Heart right ventricle (tissue), 16 donors: ENCODE results near the gene SLC1A3. TPM values are rescaled to one million over a fixed set of nuclear protein-coding genes. Genes with fewer than 3 reads are reported as not detected.

ENCODE experiments used
- ATAC-seq, 8 donors: fragments of 200-7000 bp; cut with Tn5 transposase; one replicate each; pipeline ENCODE4 v1.9.1; 2020; ENCODE audit warnings: mild to moderate bottlenecking in 8 of 8, moderate library complexity in 8 of 8, moderate number of reproducible peaks in 1 of 8
- DNase-seq, 2 donors: peaks; one replicate each; pipeline ENCODE4 v3.0.0-alpha.2; 2020
- H3K27ac ChIP-seq, 10 donors: fragments of 200-600 bp; sonication (generic) in 2 of 10; one replicate each; pipeline versions ENCODE4 v1.5.0 to v1.8.0; 2020 to 2022; ENCODE audit warnings: mild to moderate bottlenecking in 3 of 10
- H3K27me3 ChIP-seq, 7 donors: fragments of 200-600 bp; one replicate each; pipeline ENCODE4 v1.8.0; 2021 to 2022; ENCODE audit warnings: mild to moderate bottlenecking in 2 of 7
- H3K36me3 ChIP-seq, 9 donors: fragments of 200-600 bp; sonication (generic) in 1 of 9; one replicate each; pipeline versions ENCODE4 v1.5.0 to v1.8.0; 2020 to 2022; ENCODE audit warnings: mild to moderate bottlenecking in 2 of 9
- H3K4me1 ChIP-seq, 9 donors: fragments of 200-600 bp; sonication (generic) in 1 of 9; one replicate each; pipeline versions ENCODE4 v1.5.0 to v1.8.0; 2020 to 2022; ENCODE audit warnings: mild to moderate bottlenecking in 4 of 9
- H3K4me3 ChIP-seq, 10 donors: fragments of 200-600 bp; sonication (generic) in 2 of 10; one replicate each; pipeline versions ENCODE4 v1.5.0 to v1.8.0; 2020 to 2022; ENCODE audit warnings: mild to moderate bottlenecking in 7 of 10, moderate library complexity in 2 of 10
- H3K9me3 ChIP-seq, 11 donors: fragments of 200-600 bp in 10 of 11; sonication (generic) in 2 of 11; one replicate each; pipeline versions ENCODE4 v1.5.0 to v1.8.0; 2013 to 2022; ENCODE audit warnings: mild to moderate bottlenecking in 2 of 11, control low read depth in 1 of 11, moderate library complexity in 1 of 11
- intact Hi-C, 10 donors: fragments of 100-400 bp; cut with DNase I; formaldehyde crosslinking; loops; one replicate each; pipeline versions ENCODE4 v1.11.1 to v1.14.2; 2022
- polyA plus RNA-seq, 2 donors: library from polyadenylated mRNA; stranded (reverse); fragments of 200-250 nt; gene quantifications; one replicate each; pipeline ENCODE4 v1.2.3, GENCODE V29; 2013
- total RNA-seq, 10 donors: library from RNA; stranded (reverse); fragmentation: NEBNext Ultra II Directional in 3 of 10; extraction: Animal tissue kit (Norgen Biotek cat#: 25700) in 3 of 10; gene quantifications; one replicate each; pipeline versions ENCODE4 v1.2.1 to v1.2.4, GENCODE V29; 2021 to 2023
- TF ChIP-seq, protein P1 (sequence below), 9 donors: fragments of 200-600 bp; sonication (generic) in 2 of 9; IDR thresholded peaks; one replicate each; pipeline versions ENCODE4 v1.5.0 to v1.8.0; 2021 to 2022; ENCODE audit warnings: antibody characterized with exemption in 9 of 9, mild to moderate bottlenecking in 5 of 9, moderate library complexity in 1 of 9
- donor health status: Arrhythmogenic right ventricular cardiomyopathy.
- donor health status: ischemic (EF 13 %, LVEDD 7.1; RV severe dilation, severe dysfunction).
- donor health status: healthy with polysubstance abuse.
- donor health status: DM: no; HTN: yes; CAD: no.
- donor health status: DM: no; HTN: no; CAD: no.
- donor health status: ischemic (EF 25% LVEDD 6.9; RV normal size, moderate dysfunction).
- donor health status: ischemic (EF 25% LVEDD 5.7; RV mildly dilated, moderate dysfunction).
- donor health status: healthy.
- donor health status: DM: yes; HTN: yes; CAD: no.
- donor health status: Ischemic cardiomyopathy.
- donor health status: ischemic (EF 35%, LVEDD 5.7; RV mildly dilated, moderate dysfunction).
- donor health status: nonischemic (EF 11% LVEDD 7.7; RV severe dilation, severe dysfunction).
- donor health status: DM: yes; HTN: yes; CAD: no.
- donor health status: PGD.
- donor health status: ischemic (EF 29% LVEDD 5.4; RV normal size, mild dysfunction).
- donor health status: nonischemic (EF 23%, LVEDD 6.1; RV moderate dilation, normal function).

Gene SLC1A3
- total and polyA plus RNA-seq, 12 donors = 39.5 to 83.6 (median 58.5) TPM

DNA sequence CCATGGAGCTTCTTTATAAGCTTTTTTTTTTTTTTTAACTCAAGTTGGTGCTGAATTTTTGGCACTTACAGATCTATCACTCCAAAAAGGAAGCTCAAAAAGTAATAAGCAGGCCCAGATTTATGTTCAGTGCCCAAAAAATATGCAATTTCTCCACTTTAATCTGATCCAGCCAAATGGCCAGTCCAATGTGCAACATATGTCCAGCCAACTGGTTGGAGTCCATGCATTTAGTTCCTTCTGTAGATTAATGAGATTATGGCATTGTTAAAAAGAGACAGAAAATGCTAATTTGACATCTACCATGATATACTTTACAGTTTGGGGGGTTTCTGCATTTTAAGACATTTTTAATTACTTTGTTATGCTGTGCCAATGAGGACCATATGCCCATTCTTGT, 129.5 kb downstream of the SLC1A3 start:
- TF ChIP-seq, protein P1, sequence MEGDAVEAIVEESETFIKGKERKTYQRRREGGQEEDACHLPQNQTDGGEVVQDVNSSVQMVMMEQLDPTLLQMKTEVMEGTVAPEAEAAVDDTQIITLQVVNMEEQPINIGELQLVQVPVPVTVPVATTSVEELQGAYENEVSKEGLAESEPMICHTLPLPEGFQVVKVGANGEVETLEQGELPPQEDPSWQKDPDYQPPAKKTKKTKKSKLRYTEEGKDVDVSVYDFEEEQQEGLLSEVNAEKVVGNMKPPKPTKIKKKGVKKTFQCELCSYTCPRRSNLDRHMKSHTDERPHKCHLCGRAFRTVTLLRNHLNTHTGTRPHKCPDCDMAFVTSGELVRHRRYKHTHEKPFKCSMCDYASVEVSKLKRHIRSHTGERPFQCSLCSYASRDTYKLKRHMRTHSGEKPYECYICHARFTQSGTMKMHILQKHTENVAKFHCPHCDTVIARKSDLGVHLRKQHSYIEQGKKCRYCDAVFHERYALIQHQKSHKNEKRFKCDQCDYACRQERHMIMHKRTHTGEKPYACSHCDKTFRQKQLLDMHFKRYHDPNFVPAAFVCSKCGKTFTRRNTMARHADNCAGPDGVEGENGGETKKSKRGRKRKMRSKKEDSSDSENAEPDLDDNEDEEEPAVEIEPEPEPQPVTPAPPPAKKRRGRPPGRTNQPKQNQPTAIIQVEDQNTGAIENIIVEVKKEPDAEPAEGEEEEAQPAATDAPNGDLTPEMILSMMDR (IDR thresholded peaks at IDR 0.05) = no peak
- H3K4me3 ChIP-seq = no peak overlapping the region
- intact Hi-C loops = loop anchor here in 5 of 10 donors (5.0 to 10.0 kb wide), 4 partner anchors 131 to 1051 kb away; no protein-coding TSS in a partner anchor
- no peaks in the 10 kb centered on the region for H3K36me3 ChIP-seq
- peaks cover 0 to 24% (median 0%) of the 10 kb centered on the region in 7 donors for H3K27me3 ChIP-seq
- DNase-seq (no peak), ATAC-seq (no peak)
- H3K4me1 ChIP-seq = peaks cover 0 to 5% (median 0%) of the 10 kb centered on the region in 9 donors
- H3K9me3 ChIP-seq = no peaks in the 10 kb centered on the region
- no peak overlapping the region for H3K27ac ChIP-seq
